HG03354 (cell line): Measurements from ENCODE around the gene OCSTAMP.

Experiments used
- ATAC-seq: cut with Tn5 transposase; IDR thresholded peaks from one replicate; pipeline ENCODE4 v1.9.1; 2021; ENCODE audit warnings: mild to moderate bottlenecking; ENCODE audit not compliant: unreplicated experiment, poor library complexity, severe bottlenecking

OCSTAMP gene

DNA sequence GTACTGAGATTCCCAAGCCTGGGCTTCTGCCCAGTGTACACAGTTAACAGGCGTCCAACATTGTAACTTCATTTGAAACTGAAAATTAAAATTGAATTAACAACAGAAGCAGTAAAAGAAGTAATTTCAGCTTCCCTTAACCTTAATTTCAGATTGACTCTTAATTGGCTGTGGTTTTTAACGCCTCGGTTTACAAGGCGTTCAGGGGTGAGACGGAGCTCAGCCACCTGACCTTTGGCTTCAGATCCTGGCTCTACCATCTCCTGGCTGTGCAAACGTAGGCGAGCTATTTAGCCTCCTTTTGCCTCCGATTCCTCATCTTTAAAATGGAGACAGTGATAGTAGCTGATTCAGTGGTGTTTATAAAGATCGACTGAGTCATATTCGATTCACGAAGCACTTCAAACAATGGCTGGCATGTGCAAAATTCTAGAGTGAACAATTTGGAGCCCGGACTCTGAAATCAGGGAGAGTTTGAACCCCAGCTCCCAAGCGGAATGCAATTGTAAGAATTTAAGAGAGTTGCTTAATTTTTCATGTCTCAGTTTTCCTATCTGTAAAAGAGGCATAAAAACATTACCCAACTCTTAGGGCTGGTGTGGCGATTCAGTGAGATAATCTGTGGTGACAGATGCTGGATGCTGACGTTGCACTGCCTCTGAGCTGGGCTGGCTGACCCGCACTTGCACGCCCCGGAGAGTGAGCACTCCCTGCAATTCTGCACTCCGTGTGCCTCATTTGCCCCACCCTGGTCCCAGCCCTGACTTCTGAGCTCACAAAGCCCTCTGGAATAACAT is 23.5 kb upstream of the OCSTAMP start:
- ATAC-seq = no peak

- no peak for ATAC-seq
Measured at GRCh38 chr20:46573234-46573633, 22.8 kb upstream of the OCSTAMP start.

GRCh38 chr20:46572790-46573189 is 22.3 kb upstream of the OCSTAMP start:
- no peak for ATAC-seq

- ATAC-seq = no peak
Measured at GRCh38 chr20:46572153-46572552, 21.7 kb upstream of the OCSTAMP start.

DNA sequence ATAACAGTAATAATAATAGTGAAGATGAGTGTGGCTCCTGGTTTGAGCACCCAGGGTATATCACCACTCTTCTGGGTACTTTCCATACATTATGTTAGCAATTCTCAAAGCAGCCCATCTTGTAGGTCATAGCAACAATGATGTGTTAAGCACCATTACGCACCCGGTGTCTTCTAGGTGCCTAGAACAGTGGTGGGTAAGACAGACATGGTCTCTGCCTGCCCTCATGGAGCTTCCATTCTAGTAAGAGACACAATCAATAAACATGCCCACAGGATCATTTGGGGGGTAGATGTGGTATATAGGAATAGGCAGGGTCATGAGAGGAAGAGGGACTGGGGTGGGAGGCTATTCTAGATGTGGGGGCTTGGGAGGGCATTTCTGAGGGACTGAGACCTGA is 21.0 kb upstream of the OCSTAMP start:
- ATAC-seq = no peak

DNA sequence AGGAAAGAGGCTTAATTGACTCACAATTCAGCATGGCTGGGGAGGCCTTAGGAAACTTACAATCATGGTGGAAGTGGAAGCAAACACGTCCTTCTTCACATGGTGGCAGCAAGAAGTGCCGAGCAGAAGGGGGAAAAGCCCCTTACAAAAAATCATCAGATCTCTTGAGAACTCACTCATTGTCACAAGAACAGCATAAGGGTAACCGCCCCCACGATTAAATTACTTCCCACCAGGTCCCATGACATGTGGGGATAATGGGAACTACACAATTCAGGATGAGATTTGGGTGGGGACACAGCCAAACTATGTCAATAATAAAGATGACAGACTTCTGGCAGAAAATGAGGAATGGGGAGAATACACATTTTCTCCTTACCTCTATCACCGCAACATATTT is 20.5 kb upstream of the OCSTAMP start:
- no peak for ATAC-seq

DNA sequence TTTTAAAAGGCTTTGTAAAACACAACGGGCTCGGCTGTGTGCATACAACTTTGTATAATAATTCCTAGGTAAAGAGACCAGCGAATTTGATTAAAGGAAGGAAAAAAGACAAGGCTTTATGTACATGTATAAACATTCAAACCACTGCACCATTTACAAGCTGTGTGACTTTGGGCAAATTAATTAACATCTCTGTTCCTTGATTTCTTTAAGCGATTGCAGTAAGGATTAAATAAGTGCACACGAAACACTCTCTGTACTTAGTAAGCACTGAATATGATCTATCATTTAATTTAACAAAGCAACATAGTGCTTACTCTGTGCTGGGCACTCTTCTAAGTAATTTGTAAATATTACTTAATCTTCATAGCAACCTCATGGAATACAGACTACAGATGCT is 19.5 kb upstream of the OCSTAMP start:
- ATAC-seq = no peak

- no peak for ATAC-seq
Measured at GRCh38 chr20:46568570-46569129, 18.2 kb upstream of the OCSTAMP start.

DNA sequence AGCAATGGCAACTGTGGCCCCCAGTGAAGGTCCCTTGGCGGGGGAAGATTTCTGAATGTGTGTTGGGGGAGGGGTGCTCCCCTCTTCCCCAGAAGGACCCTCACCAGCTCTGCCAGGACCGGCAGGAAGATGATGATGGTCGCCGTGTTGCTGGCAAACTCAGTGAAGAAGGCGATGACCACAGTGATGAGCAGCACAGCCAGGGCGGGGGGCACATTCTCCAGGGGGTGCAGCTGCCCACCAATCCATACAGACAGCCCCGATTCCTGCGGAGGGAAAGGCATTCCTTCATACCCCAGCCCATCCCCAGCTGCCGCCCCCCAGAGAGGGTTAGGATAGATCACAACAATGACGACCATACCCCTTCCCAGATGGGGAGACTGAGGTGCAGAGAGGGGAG is 15.7 kb upstream of the OCSTAMP start:
- ATAC-seq = no peak

DNA sequence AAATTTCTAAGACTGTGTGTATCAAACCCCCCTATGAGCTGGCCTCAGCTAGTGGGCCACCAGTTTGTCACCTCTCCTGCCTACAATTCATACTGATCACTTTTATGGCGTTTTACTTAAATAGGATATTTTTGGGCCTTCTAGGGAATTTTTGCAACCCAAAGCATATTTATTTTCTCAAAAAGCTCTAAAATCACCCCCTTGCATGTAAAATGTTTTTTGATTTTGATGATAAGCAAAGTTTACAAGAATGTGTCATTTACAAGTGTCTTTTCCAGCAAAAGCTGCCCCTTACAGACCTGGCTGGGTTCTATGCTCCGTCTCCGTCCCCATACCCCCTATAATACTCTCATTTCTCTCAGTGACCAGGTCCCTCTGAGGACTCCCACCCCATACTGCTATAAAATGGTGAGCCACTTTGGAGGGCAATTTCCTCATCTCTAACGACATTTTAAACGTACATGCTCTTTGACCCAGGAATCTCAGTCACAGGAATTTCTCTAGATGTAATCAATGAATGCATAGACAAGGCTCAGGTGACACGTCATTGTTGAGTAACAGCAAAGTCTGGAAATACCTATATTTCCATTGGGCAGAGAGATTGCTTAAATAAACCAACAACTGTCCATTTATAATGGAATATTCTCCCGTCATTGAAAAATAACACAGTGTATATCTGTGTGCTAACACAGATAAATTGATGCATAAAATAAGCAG is 13.9 kb upstream of the OCSTAMP start:
- ATAC-seq = no peak

DNA sequence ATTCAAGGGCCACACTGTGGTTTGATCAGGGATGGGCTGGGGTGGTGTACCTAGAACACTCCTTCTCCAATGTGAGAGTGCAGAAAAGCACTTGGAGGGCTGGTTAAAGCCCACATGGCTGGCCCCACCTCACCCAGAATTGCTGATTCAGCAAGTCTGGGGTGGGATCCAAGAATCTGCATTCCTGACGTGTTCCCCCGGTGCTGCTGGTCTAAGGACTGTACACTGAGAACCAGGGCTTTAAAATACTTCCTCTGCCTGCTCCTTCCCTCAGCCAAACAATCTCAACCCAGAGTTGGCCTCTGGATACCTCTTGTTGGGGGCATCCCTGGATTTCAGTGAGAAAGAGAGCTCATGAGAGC is 13.4 kb upstream of the OCSTAMP start:
- no peak for ATAC-seq

GRCh38 chr20:46563170-46563859 is 12.9 kb upstream of the OCSTAMP start:
- ATAC-seq = no peak

DNA sequence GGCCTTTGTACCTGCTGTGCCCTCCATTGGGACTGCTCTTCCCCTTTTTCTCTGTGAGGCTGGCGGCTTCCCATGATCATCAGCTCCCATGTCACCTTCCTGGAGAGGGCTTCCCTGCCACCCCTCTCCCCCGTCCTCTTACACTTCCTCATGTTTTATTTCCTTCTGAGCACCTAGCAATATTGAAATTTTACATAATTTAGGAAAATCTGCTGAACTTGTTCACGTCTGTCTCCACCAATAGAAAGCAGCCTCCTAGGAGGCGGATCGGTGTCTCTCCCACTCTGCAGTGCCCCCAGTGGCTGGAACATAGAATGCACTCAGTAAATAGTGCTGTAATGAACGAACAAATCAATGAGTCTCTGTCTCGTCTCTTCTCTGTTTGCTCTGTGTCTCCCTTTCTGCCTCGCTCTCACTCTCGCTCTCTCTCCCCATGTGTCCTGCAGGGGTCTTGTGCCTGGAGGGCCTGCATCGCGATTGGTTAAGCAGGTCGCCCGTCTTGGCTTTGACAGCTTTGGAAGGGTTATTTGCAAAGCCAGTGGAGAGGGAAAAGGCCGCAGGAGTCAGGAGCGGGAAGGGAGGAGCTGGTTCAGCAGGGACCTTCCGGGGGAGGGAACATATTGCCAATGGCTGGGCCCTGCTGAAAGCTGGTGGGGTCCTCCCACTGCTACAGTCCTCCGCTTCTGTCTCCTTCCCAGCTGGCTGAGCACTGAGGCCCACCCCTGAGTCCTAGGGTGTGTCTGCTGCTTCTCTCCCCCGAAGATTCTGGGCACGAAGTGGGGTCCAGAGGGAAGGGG is 12.1 kb upstream of the OCSTAMP start:
- ATAC-seq = peak; percentile 68

DNA sequence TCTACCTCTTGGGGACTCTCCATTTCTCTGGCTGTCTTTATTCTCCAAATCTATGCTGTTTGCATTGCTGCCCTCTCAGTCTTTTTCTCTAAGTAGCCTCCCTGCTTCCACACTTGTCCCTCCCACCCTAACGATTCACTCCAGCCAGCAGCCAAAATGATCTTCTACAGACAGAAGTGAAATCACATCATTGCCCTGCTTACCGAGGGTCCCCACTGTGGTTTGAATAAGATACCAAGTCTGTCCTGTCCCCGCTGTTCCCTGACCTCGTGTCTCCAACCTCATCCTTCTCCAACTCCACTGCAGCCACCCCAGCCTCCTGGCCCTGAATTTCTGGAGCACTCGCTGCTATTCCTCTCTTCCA is 11.5 kb upstream of the OCSTAMP start:
- no peak for ATAC-seq

GRCh38 chr20:46559685-46560440 is 9.4 kb upstream of the OCSTAMP start:
- no peak for ATAC-seq

GRCh38 chr20:46559001-46559400 is 8.5 kb upstream of the OCSTAMP start:
- ATAC-seq = no peak

- ATAC-seq = no peak
Measured at GRCh38 chr20:46558511-46558959, 8.1 kb upstream of the OCSTAMP start.

- no peak for ATAC-seq
Measured at GRCh38 chr20:46557231-46557956, 6.9 kb upstream of the OCSTAMP start.
